Subcutaneous adipose tissue (tissue), 4 donors: Measurements from ENCODE around the gene NLGN1. TPM values are rescaled to one million over a fixed set of nuclear protein-coding genes. Genes with fewer than 3 reads are reported as not detected.

Source experiments
- total RNA-seq, 4 donors: library from RNA; depleted of rRNA; stranded (reverse); fragments of >200 nt; gene quantifications; one replicate each; pipeline ENCODE4 v1.1.0, GENCODE V29; 2016
- TF ChIP-seq, protein P1 (sequence below): fragments of 450-650 bp; IDR thresholded peaks from one replicate; pipeline ENCODE4 v1.5.1; 2016; ENCODE audit warnings: low read depth, mild to moderate bottlenecking, control low read depth, antibody characterized with exemption, moderate library complexity

Gene NLGN1
- total RNA-seq, 4 donors from 2014 or later: 5.1 to 16.5 (median 7.9) TPM

DNA sequence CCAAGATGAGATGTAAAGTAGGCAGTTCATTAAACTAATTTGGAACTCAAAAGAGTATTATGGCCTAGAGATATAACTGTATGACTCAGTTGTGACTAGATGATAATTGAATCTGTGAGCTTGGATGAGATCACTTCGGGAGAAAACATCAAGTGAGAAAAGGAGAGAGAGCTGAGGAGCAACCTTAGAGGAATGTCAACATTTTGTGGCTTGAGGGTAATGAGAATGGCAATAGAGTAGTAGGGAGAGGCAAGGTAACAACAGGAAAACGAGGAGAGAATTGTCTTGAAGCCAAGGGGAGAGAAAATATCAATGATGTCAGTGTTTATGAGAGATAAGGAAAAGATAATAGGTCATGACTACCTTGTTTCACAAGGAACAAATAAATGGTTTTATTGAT, 580.2 kb downstream of the NLGN1 start:
- TF ChIP-seq, protein P1, sequence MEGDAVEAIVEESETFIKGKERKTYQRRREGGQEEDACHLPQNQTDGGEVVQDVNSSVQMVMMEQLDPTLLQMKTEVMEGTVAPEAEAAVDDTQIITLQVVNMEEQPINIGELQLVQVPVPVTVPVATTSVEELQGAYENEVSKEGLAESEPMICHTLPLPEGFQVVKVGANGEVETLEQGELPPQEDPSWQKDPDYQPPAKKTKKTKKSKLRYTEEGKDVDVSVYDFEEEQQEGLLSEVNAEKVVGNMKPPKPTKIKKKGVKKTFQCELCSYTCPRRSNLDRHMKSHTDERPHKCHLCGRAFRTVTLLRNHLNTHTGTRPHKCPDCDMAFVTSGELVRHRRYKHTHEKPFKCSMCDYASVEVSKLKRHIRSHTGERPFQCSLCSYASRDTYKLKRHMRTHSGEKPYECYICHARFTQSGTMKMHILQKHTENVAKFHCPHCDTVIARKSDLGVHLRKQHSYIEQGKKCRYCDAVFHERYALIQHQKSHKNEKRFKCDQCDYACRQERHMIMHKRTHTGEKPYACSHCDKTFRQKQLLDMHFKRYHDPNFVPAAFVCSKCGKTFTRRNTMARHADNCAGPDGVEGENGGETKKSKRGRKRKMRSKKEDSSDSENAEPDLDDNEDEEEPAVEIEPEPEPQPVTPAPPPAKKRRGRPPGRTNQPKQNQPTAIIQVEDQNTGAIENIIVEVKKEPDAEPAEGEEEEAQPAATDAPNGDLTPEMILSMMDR: no peak

DNA sequence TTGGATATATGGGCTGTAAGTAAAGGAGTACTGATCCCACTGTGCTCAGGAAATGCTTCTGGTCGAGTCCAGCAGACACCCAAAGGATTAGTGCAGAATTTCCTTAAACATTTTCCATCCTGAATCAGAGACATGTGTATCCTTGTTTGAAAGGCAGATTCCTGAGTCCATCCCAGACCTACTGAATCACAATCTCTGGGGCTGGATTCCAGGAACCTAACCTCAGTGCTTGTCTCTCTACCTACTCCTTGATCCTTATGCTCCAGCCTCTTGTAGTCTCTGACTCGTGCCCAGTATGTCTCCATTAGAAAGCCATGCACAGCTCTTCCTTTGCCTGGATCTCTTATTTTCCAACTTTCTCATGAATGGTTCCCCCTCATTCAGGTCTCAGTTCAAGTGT, 585.8 kb downstream of the NLGN1 start:
- TF ChIP-seq, protein P1: no peak

DNA sequence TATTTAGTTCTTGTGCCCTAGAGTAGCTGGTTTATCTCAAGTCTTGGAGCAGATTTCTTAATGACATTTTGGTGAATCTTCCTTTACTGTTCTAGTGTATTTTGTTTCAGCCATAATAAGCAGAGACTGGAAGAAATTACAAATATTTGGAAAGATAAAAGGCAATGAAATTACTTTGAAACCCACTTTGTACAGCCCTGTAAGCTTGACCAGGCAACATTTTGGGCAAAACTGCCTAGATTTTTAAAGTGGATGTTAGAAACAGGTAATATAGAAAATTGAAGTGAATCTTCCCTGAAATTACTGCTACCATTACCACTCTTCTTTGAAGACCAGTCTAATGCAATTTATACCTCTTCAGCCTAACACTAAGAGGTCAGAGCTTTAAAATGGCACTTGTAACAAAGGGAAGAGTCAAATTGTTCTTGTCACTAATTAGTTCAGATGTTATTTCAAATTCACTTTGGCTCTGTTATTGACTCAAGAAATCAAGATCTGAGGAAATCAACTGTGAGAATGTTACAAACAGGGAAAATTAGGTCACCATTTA, 589.4 kb downstream of the NLGN1 start:
- TF ChIP-seq, protein P1: no peak

DNA sequence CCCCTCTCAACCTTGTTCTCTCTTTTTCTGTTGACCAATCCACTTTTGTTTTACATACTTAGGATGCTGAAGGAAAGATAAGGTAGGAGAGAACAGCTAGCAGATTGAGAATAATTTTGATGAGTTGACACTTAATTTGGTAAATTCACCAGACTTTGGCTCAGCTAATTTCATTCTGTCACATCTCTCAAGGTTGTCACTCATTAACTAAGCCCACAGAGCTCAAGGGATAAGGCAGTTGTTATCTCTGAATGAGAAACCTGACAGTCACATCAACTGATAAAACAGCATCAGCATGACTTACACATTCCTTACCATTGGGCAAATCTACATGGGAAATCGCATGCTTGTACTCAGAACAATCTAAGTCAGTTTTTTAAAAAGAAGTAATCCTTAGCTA, 591.4 kb downstream of the NLGN1 start:
- TF ChIP-seq, protein P1: no peak

DNA sequence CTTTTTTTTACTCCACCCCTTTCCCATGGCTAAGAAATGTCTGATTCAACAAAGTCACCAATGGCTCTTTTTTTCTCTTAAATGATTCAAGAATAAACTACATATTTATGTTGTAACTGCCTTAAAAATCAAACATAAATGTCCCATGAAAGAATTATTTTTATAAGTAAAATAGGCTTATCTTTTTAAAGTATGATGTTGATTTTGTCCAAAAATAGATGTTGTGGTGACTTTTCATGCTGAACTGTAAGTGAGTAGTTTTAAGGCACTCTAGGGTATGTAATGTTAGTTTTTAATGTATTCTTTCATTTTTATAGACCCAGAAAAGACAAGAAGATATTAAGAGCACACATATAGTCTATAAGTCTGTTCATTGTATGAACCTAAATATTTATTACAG, 594.9 kb downstream of the NLGN1 start:
- TF ChIP-seq, protein P1: no peak

DNA sequence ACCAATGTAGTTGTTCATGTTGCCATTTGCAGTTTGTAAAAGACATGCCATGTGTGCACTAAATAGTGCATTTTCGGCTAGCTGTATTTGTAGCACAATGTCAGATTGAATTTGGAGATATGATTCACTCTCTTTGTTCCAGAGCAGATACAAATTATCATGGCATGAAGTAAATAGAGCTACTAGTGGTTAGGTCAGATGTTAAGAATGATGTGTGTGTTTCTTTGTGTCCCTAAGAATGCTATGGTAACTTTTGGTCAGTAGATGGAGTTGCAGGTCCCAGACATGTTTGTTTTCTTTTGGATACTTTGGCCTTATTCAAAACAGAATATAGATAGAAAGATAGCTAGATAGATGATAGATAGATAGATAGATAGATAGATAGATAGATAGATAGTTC, 595.8 kb downstream of the NLGN1 start:
- TF ChIP-seq, protein P1: no peak

DNA sequence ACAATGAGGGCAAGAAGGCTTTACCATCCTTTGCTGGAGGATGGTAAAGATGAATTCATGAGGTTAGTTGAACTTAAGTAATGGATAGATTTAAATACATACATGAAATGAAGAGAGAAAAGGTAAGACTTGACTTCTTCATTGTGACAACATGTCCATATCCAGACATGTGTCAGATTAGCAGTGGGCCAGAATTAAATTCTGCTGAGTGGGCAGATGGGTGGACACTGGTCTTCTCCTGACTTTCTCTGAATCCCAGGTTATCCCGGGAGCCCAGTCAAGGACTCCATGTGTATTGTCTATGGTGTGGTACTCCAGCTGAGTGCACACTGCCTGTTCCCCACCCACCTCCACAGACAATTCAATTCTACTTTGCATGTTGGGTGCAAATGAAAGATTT, 603.1 kb downstream of the NLGN1 start:
- TF ChIP-seq, protein P1: no peak
